ENCODE data around the gene OR2K2. TPM values are rescaled to one million over a fixed set of nuclear protein-coding genes. Genes with fewer than 3 reads are reported as not detected.

Gene OR2K2
- polyA plus RNA-seq, 3 donors = not detected

DNA sequence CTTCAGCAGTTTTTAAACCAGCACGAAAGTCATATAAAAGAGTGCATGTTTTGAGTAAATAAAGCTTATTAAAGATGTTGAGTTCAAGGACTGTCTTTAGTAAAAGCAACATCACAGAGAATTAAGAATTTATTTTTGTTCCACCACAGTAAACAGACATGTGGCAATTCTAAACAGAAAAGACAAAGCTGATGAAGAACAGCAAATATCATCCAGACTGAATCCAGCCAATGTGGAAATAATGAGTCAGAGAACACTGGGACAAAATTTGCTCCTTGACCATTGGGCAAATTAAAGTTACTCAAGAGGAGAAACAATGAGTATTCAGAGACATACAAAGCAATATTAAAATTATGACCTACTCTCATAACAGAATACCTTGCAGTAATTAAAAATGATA is 28.8 kb downstream of the OR2K2 start:
- peaks cover 0 to 5% of the 10 kb centered on the region in 2 donors for H3K27me3 ChIP-seq (ENCODE audit: control insufficient read depth in 2 of 2, insufficient read depth in 2 of 2, low read length in 2 of 2)
- no peak overlapping the region for H3K27ac Mint-ChIP-seq
- intact Hi-C loops (cut with micrococcal nuclease) = no loop called here
- no peaks in the 10 kb centered on the region for H3K9me3 ChIP-seq (replicated peaks in 1 of 2; ENCODE audit: control insufficient read depth in 1 of 2, insufficient read depth in 1 of 2, low read length in 2 of 2)
- H3K4me3 Mint-ChIP-seq = no peak overlapping the region
- TF ChIP-seq, protein P1, sequence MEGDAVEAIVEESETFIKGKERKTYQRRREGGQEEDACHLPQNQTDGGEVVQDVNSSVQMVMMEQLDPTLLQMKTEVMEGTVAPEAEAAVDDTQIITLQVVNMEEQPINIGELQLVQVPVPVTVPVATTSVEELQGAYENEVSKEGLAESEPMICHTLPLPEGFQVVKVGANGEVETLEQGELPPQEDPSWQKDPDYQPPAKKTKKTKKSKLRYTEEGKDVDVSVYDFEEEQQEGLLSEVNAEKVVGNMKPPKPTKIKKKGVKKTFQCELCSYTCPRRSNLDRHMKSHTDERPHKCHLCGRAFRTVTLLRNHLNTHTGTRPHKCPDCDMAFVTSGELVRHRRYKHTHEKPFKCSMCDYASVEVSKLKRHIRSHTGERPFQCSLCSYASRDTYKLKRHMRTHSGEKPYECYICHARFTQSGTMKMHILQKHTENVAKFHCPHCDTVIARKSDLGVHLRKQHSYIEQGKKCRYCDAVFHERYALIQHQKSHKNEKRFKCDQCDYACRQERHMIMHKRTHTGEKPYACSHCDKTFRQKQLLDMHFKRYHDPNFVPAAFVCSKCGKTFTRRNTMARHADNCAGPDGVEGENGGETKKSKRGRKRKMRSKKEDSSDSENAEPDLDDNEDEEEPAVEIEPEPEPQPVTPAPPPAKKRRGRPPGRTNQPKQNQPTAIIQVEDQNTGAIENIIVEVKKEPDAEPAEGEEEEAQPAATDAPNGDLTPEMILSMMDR (IDR thresholded peaks at IDR 0.05) = no peak
- H3K4me1 Mint-ChIP-seq = peaks cover 11% of the 10 kb centered on the region
- H3K9me3 Mint-ChIP-seq = peaks cover 0 to 6% (median 0%) of the 10 kb centered on the region in 7 donors
- no peak overlapping the region for H3K9ac ChIP-seq (ENCODE audit: insufficient read depth, low read length, poor library complexity, severe bottlenecking)
- H3K4me2 ChIP-seq (replicated peaks; ENCODE audit: extremely low read depth, low read length, poor library complexity, severe bottlenecking) = no peak overlapping the region
- peaks cover 0 to 4% (median 0%) of the 10 kb centered on the region in 3 donors for H3K27me3 Mint-ChIP-seq (ENCODE audit: low read depth in 3 of 3)
- no peak overlapping the region for H3K4me3 ChIP-seq (replicated peaks in 1 of 3; ENCODE audit: low read depth in 2 of 3, low read length in 3 of 3)
- no peaks in the 10 kb centered on the region for H4K20me1 ChIP-seq (ENCODE audit: insufficient read depth, low read length)
- H3K27ac ChIP-seq (ENCODE audit: low read depth in 1 of 2, low read length in 2 of 2) = no peak overlapping the region
- WGBS (ENCODE audit: insufficient coverage) = no CpG with 5 or more reads among the region's 1 CpG
- H3K79me2 ChIP-seq (ENCODE audit: insufficient read depth, low read length) = no peaks in the 10 kb centered on the region
- H2AFZ ChIP-seq (ENCODE audit: insufficient read depth, low read depth, low read length, poor library complexity, severe bottlenecking) = no peak overlapping the region
- no peak for DNase-seq
- H3K36me3 ChIP-seq (replicated peaks in 1 of 2; ENCODE audit: control insufficient read depth in 1 of 2, insufficient read depth in 2 of 2, low read length in 2 of 2) = no peaks in the 10 kb centered on the region
- no peaks in the 10 kb centered on the region for H3K36me3 Mint-ChIP-seq
- peaks cover 0 to 6% of the 10 kb centered on the region in 2 donors for H3K4me1 ChIP-seq (ENCODE audit: control insufficient read depth in 1 of 2, insufficient read depth in 2 of 2, low read length in 2 of 2)

- Histone ChIP-seq H3K79me2 (ENCODE audit: insufficient read depth, low read length) (no peaks in the 10 kb centered on the region), H3K36me3 (replicated peaks in 1 of 2; ENCODE audit: control insufficient read depth in 1 of 2, insufficient read depth in 2 of 2, low read length in 2 of 2) (no peaks in the 10 kb centered on the region), H4K20me1 (ENCODE audit: insufficient read depth, low read length) (no peaks in the 10 kb centered on the region), H2AFZ (ENCODE audit: insufficient read depth, low read depth, low read length, poor library complexity, severe bottlenecking) (no peak overlapping the region), H3K9ac (ENCODE audit: insufficient read depth, low read length, poor library complexity, severe bottlenecking) (no peak overlapping the region), H3K4me1 (ENCODE audit: control insufficient read depth in 1 of 2, insufficient read depth in 2 of 2, low read length in 2 of 2) (peaks cover 0 to 6% of the 10 kb centered on the region in 2 donors), H3K9me3 (replicated peaks in 1 of 2; ENCODE audit: control insufficient read depth in 1 of 2, insufficient read depth in 1 of 2, low read length in 2 of 2) (no peaks in the 10 kb centered on the region), H3K27ac (ENCODE audit: low read depth in 1 of 2, low read length in 2 of 2) (no peak overlapping the region), H3K27me3 (ENCODE audit: control insufficient read depth in 2 of 2, insufficient read depth in 2 of 2, low read length in 2 of 2) (peaks cover 0 to 5% of the 10 kb centered on the region in 2 donors), H3K4me2 (replicated peaks; ENCODE audit: extremely low read depth, low read length, poor library complexity, severe bottlenecking) (no peak overlapping the region), H3K4me3 (replicated peaks in 1 of 3; ENCODE audit: low read depth in 2 of 3, low read length in 3 of 3) (no peak overlapping the region)
- H3K4me1 Mint-ChIP-seq = peaks cover 11% of the 10 kb centered on the region
- peaks cover 0 to 6% (median 0%) of the 10 kb centered on the region in 7 donors for H3K9me3 Mint-ChIP-seq
- 100% methylated on average over 1 of the region's 4 CpGs for WGBS (ENCODE audit: insufficient coverage)
- intact Hi-C loops (cut with micrococcal nuclease) = no loop called here
- no peak for DNase-seq
- no peaks in the 10 kb centered on the region for H3K36me3 Mint-ChIP-seq
- H3K27me3 Mint-ChIP-seq (ENCODE audit: low read depth in 3 of 3) = peaks cover 0 to 4% (median 0%) of the 10 kb centered on the region in 3 donors
- H3K27ac Mint-ChIP-seq = no peak overlapping the region
- H3K4me3 Mint-ChIP-seq = no peak overlapping the region
- TF ChIP-seq, protein P1 (IDR thresholded peaks at IDR 0.05) = no peak
These were observed 29.8 kb downstream of the OR2K2 start for GRCh38 chr9:111300140-111300735.

Data from CD14-positive monocyte (primary cell).